HG02798 (cell line): ENCODE results near the gene ACCSL.

ENCODE experiments used
- ATAC-seq: cut with Tn5 transposase; IDR thresholded peaks from one replicate; pipeline ENCODE4 v1.9.1; 2021; ENCODE audit warnings: mild to moderate bottlenecking; ENCODE audit not compliant: unreplicated experiment, poor library complexity

ACCSL gene

GRCh38 chr11:44047931-44048431 is at the start of gene ACCSL:
ACCSL (plus strand) TSS chr11:44047981; CDS start chr11:44048037, 56 bp downstream.
- no peak for ATAC-seq

- no peak for ATAC-seq
Observed at GRCh38 chr11:43998308-43998707, 49.5 kb upstream of the ACCSL start.

DNA sequence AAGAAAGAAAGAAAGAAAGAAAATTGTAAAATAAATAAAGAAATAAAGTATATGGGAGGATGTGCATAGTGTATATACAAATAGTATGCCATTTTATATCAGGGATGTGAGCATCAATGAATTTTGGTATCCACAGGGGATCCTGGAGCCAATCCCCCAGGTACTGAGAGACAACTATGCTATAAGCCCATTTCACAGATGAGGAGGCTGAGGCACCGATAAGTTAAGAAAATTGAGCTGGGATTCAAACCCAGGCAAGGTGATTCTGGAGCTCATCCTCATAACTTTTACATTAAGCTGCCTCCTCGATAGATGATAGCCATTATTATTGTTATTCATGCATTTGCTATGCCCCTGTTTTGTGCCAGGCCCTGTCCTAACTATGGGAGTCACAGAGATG is 47.0 kb upstream of the ACCSL start:
- no peak for ATAC-seq

DNA sequence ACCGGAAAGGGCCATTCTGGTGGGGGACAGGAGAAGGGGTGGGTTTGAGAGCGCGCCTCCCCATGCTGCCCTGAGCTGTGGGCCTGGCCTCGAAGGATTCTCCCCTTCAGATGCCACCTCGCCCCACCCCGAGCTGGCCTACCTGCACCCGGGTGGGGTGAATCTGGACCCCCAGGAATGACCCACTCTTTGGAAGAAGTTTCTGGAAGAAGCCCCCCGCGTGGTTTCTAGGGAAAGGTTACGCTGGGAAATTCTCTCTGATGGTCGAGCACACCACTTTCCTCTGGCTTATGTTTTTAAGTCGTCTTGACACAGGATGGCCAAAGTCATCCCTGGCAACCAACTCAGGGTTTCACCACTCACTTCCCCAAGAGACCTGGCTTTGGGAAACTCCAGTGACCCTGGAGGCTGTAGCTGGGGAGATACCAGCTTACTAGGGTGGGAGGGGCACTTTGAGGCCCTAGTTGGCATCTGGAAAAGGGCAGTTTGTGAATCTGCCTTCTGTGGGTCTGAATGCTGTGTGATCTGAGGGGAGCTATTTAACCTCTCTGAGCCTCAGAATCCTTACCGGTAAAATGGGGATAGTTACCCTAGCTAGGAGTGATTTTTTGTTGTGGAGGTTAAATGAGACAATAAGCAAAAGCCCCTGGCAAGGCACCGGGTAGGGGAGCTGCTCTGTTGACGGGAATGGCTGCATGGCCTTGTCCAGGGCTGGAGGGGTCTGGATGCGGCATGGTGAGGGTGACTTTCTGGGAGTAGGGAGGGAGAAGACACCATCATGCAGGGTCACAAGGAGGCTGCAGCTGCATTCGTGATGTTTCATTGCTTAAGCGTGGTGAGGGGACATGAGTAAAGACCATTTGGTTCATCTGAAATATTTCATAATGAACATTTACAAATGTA is 45.3 kb upstream of the ACCSL start:
- no peak for ATAC-seq

- ATAC-seq = no peak
Observed at GRCh38 chr11:44003736-44004451, 43.9 kb upstream of the ACCSL start.

DNA sequence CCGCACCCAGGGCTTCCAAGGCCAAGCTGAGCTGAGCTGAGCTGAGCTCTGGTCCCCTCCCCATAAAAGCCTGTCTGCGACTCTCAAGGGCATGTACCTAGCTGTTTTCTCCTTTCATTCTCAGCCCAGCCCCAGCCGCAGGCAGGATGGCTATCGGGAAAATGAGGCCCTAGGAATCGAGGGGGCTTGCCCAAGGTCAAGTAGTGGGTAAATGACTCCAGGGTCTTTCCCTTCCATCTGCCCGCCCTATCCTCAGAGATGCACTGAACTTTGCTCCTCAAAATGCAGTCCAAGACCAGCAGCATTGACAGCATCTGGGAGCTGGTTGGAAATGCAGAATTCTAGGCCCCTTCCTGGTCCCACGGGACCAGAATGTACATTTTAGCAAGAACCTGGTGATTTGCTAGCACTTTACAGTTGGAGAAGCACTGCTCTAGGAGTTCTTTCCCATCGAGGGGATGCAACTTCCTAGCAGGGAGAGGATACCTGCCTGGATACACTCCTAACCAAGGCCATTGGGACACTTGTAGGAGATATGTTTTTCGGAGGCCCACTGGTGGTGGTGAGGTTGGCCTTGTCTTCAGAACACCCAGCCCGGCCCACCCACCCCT is 43.2 kb upstream of the ACCSL start:
- ATAC-seq = no peak

DNA sequence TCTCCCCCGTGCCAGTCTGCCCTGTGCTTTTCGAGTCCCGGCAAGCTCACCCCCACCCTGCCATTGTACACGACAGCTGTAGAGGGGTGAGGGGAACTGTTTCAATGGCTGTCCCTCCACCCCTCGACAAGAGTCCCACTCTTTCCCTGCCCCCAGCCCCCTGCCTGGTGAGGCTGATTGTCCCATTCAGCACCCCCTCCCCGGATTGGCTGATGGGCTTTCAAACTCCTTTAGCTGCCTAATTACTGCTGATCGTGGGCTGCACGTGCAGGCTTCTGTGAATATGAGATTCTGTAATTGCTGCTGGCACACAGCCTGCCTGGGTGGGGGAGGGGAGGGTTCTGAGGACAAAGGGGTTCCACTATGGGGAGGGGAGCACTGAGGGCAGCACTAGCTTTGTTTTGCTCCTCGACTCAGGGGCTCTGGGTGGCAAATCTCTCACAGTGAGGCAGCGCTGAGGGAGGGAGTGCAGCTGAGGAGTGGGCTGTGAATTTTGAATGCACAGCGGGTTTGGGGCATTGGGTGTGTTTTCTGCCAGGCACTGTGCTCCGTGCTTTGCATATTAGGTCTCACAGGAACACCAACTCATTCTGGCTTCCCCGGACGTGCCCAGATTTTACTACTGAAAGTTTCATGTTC is 42.6 kb upstream of the ACCSL start:
- ATAC-seq = no peak

GRCh38 chr11:44005956-44006355 is 41.8 kb upstream of the ACCSL start:
- no peak for ATAC-seq

GRCh38 chr11:44006917-44007361 is 40.8 kb upstream of the ACCSL start:
- ATAC-seq = no peak

- no peak for ATAC-seq
Observed at GRCh38 chr11:44007481-44008087, 40.2 kb upstream of the ACCSL start.

DNA sequence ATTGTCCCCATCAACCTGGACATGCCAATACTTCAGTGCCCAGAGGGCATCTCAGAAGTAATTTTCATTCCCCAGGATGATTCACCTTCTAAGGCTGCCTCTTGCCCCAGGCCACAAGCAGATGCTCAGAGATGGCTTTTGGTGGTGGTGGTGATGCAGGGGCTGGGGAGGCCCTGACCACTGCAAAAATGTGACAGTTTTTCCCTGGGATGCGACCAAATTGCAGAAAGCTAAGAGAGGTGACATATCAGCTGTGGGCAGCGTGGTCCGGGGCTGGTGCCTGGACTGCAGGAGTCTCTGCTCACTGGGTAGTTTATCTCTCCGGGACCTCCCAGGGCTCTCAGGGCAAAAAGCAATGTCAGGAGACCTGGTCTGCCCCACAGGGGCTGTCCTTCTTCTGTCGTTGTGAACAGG is 39.7 kb upstream of the ACCSL start:
- ATAC-seq = no peak

DNA sequence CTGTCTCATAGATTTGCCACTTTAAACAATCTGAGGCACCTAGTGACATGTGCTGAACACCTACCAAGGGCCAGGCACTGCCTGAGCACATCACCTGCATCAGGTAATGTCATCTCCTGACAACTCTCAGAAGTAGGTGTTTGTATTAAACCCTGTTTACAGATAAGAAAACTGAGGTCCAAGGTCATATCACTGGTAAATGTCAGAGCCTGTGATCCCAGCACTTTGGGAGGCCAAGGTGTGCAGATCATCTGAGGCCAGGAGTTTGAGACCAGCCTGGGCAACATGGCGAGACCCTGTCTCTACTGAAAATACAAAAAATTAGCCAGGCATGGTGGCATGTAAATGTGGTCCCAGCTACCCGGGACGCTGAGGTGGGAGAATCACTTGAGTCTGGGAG is 39.1 kb upstream of the ACCSL start:
- ATAC-seq = no peak

GRCh38 chr11:44010789-44011251 is 37.0 kb upstream of the ACCSL start:
- no peak for ATAC-seq

- ATAC-seq = no peak
Observed at GRCh38 chr11:44011797-44012196, 36.0 kb upstream of the ACCSL start.

- no peak for ATAC-seq
Observed at GRCh38 chr11:44014968-44015623, 32.7 kb upstream of the ACCSL start.

GRCh38 chr11:44015624-44016007 is 32.2 kb upstream of the ACCSL start:
- no peak for ATAC-seq

GRCh38 chr11:44016131-44016530 is 31.6 kb upstream of the ACCSL start:
- no peak for ATAC-seq

- no peak for ATAC-seq
Observed at GRCh38 chr11:44016546-44017442, 31.0 kb upstream of the ACCSL start.
